Heart left ventricle (tissue), 13 donors: Measurements from ENCODE around the gene LAMA2.

Source experiments
- POLR2A ChIP-seq, 2 donors: fragments of 450-650 bp; IDR thresholded peaks; one replicate each; pipeline ENCODE4 v1.6.1; 2017; ENCODE audit warnings: antibody characterized with exemption in 2 of 2, mild to moderate bottlenecking in 2 of 2, moderate library complexity in 2 of 2
- TF ChIP-seq, protein P1 (sequence below), 12 donors: fragments of 200-600 bp; sonication (generic) in 4 of 12; IDR thresholded peaks; one replicate each; pipeline versions ENCODE4 v1.5.0 to v1.8.0; 2018 to 2022; ENCODE audit warnings: antibody characterized with exemption in 12 of 12, mild to moderate bottlenecking in 5 of 12
- donor health status: ischemic (EF 13 %, LVEDD 7.1; RV severe dilation, severe dysfunction).
- donor health status: DM: no; HTN: yes; CAD: no.
- donor health status: DM: no; HTN: no; CAD: no.
- donor health status: ischemic (EF 25% LVEDD 6.9; RV normal size, moderate dysfunction).
- donor health status: ischemic (EF 25% LVEDD 5.7; RV mildly dilated, moderate dysfunction).
- donor health status: ischemic (EF 35%, LVEDD 5.7; RV mildly dilated, moderate dysfunction).
- donor health status: nonischemic (EF 11% LVEDD 7.7; RV severe dilation, severe dysfunction).
- donor health status: DM: yes; HTN: yes; CAD: no.
- donor health status: PGD.
- donor health status: ischemic (EF 29% LVEDD 5.4; RV normal size, mild dysfunction).
- donor health status: nonischemic (EF 23%, LVEDD 6.1; RV moderate dilation, normal function).

DNA sequence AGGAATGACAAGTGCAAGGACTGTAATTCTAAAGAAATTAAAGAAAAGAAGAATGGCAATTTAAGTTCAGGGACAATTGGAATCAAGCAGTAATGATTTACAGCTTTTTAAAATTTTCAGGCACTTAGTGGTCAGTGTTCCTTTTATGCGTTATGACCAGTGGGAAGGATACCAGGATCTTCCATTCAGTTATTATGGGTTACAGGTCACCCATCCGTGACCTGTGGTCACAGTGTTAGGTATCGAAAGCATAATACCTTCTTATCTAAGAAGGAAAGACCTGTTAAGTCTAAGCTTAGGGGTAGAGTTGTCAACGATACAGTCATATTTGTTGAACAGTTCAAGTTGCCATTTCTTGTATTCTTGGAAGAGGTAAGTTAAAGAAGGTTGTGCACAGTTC, 253.8 kb downstream of the LAMA2 start:
- TF ChIP-seq, protein P1, sequence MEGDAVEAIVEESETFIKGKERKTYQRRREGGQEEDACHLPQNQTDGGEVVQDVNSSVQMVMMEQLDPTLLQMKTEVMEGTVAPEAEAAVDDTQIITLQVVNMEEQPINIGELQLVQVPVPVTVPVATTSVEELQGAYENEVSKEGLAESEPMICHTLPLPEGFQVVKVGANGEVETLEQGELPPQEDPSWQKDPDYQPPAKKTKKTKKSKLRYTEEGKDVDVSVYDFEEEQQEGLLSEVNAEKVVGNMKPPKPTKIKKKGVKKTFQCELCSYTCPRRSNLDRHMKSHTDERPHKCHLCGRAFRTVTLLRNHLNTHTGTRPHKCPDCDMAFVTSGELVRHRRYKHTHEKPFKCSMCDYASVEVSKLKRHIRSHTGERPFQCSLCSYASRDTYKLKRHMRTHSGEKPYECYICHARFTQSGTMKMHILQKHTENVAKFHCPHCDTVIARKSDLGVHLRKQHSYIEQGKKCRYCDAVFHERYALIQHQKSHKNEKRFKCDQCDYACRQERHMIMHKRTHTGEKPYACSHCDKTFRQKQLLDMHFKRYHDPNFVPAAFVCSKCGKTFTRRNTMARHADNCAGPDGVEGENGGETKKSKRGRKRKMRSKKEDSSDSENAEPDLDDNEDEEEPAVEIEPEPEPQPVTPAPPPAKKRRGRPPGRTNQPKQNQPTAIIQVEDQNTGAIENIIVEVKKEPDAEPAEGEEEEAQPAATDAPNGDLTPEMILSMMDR (IDR thresholded peaks at IDR 0.05) = no peak
- no peak for TF ChIP-seq POLR2A (IDR thresholded peaks at IDR 0.05)
